ENCODE measurements around the gene LMNA.
"Not testable (repeated sequence)": the region's sequence is repeated elsewhere in the genome, so short reads cannot be mapped to it uniquely, and the experiment has no call there.

Gene LMNA

DNA sequence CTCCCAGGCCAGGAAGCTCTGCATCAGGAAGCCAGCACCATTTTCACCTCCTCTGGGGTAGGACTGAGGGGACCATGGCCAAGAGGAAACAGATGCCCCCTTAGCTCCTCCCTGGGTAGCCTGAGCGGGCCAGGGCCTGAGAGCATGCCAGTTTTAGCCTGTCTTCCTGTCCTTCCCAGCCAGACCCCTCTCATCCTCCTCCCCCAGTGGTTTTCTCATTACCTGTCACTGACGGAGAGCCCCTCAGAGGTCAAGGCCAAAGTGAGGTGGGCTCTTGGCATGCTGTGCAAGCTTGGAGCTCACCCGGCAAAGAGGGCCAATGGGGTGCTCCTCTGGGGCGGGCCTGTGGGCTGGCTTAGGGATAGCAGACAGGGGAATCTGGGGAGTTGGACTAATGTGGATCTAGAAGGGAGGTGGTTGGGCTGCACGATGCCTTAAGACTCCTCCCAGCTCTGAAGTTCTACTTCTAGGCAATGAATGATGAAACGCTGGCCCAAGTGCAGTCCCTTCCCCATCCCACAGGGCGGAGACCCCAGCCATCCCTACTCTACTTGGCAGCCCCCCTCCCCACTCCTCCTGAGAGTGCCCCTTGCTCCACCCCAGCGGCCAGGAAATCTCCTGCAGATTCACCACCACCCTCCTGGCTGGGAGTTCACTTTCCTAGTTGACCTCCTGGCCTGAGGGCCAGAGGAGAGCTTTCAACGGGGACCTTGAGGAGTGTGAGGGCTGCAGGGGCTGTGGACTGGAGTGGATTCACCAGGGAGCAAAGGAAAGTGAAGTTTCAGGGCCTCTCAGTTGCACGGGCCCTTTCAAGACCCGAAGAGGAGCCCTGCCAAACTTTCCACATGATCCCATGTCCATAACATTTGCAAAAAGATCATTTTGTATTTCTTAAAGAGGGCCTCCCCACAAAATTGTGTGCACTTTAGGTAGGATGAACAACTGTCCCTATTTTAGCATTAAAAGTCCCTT lies 9.4 kb upstream of the LMNA start:
- DNase-seq (ENCODE audit: low spot score), result no peak

DNA sequence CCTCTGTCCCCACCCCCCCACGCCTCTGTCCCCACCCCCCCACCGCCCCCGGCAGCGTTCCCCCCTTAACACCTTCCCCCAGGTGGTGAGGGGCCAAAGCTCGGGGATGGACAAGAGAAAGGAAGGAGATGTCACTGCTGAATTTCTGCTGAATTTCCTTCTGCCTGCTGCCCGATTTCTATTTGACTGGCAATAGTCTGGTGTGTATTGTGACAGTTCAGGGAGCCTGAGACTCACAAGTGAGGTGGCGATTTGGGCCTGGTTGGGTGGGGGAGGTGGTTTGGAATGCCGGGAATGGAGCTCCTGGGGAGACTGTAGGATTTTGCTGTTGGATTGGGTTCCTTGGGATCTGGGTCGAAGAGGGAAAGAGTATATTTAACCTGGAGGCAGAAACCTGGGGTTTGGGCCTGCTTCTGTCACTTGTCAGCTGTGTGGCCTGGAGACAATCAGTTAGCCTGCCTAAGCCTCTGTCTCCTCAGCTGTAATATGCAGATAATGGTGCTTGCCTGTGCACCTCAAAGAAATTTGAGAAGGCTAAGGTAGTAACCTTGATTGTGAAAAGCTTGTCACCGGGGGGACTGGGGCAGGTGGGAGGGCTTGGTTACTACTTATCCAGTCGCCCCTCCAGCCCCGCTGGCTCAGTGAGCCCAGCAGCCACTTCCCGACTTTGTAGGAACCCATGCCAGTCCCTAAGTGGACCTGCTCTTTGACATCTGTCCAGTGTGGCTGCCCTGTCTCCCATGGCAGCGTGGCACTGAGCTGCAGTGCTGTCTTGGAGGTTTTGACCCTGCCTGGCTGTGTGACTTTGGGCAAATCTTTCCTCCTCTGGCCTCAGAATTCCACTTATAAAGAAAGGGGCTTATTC lies 7.7 kb upstream of the LMNA start:
- no peak for DNase-seq (ENCODE audit: low spot score)

DNA sequence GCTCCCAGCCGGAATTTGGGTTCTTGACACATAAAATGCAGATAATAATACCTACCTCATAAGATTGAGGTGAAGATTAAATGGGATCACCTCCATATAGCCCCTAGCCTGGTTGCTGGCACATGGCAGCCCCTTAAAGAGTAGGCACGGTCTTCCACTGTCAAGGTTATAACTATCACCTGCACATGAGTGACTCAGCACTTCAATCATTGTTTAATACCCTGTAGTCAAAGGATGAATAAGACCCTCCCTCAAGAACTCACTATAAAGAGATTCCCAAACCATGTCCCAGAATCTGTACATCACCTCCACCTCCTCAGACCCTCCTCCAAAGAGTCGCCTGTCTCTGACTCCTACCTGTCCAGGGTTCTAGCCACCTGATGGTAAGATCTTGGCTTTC lies 6.5 kb upstream of the LMNA start:
- no peak for DNase-seq (ENCODE audit: low spot score)

DNA sequence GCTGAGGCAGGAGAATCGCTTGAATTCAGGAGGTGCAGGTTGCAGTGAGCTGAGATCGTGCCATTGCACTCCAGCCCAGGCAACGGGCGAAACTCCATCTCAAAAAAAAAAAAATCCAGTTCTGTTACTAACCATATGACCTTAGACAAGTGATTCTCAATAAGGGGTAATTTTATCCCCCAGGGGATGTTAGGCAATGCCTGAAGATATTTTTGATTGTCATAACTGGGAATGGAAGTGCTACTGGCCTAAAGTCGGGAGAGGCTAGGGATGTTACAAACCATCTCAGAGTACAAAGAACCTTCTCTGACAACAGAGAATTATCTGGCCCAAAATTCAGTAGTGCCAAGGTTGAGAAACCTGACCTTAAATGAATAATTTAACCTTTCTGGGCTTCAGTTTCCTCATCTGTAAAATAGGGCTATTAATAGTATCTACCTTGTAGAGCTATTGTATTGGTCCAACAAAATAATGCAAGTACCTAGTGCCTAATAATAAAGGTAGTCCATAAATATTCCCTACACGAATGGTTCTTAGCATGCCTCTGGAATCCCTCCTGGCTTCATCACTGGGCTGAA lies 5.8 kb upstream of the LMNA start:
- DNase-seq (ENCODE audit: low spot score), result no peak

DNA sequence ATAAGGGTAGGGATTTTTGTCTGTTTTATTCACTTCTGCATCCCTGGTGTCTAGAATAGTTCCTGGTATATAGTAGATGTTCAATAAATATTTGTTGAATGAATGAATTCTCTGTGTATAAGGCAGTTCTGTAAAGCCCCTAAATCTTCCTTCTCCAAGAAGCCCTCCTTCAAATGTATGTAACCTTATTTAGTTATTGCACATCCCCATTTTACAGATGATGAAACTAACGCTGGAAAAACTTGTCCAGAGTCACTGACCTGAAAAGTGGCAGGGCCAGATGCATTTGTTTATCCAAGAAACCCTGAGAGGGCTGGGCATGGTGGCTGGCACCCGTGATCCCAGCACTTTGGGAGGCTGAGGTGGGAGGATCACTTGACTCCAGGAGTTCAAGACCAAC lies 4.3 kb upstream of the LMNA start:
- DNase-seq (ENCODE audit: low spot score), result no peak

DNA sequence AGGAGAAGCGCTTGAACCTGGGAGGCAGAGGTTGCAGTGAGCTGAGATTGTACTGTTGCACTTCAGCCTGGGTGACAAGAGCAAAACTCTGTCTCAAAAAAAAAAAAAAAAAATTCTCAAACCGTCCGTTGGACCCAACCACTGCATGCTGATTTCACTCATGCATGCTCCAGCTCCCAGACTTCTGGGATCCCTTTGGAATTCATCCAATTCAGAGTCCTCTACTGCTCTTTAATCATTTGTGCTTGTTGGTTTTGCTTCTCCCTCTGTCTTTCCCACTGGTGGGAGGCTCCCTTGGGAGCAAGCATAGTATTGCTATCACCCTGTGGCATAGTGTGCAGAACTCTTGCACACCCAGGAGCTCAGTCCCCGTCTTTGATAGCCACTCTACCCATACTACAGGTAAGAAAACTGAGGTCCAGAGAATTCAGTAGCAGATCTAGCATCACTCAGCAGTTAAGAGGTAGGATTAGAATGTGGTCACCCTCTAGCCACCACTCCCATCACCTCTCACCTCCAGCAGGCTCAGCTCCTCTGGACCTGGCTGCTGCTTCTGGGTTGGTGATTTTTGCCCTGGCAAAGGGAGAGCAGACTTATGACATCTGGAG lies 3.1 kb upstream of the LMNA start:
- DNase-seq (ENCODE audit: low spot score), result no peak

DNA sequence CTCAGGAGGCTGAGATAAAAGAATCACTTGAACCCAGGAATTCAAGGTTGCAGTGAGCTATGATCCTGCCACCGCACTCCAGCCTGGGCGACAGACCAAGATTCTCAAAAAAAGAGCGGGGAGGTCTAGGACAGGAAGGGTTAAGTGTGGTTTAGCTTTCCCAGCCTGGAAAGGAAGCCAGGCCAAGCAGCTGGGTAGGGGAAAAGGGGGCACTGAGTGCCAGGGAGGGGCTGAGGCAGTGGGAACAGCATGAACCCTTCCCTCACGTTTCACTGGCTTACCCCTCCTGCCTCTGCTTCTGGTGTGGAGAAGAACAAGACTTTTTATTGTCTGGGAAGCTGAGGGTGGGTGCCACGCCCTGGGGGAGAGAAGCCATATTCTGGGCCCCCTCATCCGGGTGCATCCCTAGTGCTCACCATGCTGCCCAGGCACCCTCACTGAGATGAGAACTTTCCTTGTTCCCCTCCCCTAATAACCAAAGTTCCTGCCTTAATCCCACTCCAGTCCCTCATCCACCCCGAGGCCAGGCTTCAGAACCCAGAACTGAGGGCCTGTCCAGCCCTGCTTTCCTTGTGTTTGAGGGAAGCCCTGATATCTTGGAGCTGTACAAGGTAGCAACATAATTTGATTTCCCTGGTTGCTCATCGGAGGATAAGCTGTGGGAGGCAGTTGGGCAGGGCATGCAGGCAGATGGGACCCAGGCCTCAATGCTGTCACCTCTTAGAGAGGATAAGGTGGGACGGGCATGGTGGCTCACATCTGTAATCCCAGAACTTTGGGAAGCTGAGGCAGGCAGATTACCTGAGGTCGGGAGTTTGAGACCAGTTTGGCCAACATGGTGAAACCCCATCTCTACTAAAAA lies 2.0 kb upstream of the LMNA start:
- no peak for DNase-seq (ENCODE audit: low spot score)

DNA sequence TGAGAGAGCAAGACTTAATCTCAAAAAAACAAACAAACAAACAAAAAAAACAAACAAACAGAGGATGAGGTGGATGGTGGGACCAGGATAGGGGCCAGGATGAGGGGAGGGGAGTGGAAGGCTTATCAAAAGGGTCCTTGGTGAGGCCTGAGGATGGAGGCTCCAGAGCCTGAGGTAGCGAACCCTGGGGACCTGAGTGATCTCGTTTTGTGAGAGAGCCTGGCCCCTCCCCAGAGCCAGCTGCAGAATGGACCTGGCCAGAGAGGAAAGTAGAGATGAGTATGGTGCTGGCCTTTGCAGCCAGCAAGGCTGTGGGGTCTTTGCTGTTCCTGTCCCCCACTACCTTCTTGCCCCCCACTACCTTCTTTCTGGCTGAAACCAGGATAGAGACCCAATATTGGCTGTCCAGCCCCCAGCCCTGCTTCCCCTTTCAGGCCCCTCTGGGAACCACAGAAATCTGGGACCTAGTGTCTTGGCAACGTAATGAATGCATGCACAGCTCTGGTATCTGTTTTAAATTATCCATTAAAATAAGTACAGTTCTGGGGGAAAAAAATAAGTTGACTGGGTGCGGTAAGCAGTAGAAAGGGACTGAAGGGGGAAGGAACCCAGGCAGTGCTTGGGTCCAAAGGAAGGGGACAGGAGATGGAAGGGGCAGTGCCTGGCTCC lies 1.1 kb upstream of the LMNA start:
- no peak for DNase-seq (ENCODE audit: low spot score)

DNA sequence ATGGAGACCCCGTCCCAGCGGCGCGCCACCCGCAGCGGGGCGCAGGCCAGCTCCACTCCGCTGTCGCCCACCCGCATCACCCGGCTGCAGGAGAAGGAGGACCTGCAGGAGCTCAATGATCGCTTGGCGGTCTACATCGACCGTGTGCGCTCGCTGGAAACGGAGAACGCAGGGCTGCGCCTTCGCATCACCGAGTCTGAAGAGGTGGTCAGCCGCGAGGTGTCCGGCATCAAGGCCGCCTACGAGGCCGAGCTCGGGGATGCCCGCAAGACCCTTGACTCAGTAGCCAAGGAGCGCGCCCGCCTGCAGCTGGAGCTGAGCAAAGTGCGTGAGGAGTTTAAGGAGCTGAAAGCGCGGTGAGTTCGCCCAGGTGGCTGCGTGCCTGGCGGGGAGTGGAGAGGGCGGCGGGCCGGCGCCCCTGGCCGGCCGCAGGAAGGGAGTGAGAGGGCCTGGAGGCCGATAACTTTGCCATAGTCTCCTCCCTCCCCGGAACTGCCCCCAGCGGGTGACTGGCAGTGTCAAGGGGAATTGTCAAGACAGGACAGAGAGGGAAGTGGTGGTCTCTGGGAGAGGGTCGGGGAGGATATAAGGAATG lies 505 bp downstream of the LMNA start:
- DNase-seq (ENCODE audit: low spot score), result no peak

DNA sequence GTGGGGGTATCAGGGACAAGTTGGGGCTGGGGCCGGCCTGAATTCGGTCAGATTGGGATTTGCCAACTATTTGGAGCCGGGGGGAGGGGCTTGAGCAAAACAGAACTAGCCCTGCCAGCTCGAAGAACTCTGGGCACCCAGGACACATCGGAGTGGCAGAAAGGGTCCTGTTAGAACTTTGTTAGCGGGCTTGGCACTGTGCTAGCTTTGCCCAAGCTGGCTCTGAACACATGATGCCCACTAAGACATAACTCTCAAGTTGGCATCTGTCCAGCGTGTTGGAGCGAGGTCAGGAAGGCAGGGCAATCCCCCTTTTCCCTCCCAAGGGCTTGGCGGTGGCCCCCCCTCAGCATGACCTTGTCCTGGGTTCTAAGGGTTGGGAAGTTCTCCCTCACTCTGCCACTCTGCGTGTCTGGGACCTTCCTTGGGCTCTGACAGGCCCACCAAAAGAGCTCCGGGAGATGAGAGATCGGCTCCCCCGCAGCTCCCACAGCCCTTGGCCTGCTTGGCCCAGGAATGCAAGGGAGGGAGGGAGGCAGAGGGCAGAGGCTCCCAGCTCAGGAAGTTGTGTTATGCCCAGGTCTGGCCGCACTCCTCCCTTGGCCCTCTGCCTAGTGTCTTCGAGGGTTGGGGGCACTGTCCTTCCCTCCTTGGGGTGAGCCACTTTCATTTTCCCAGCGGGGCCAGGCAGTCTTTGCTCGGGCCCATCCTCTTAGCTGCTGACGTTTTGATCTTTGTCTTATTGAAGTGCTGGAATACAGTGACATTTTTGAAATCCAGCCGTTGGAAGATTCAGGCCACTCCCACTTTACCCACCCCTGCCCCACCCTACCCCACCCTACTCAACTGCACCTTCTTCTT lies 1.2 kb downstream of the LMNA start:
- DNase-seq (ENCODE audit: low spot score), result no peak

DNA sequence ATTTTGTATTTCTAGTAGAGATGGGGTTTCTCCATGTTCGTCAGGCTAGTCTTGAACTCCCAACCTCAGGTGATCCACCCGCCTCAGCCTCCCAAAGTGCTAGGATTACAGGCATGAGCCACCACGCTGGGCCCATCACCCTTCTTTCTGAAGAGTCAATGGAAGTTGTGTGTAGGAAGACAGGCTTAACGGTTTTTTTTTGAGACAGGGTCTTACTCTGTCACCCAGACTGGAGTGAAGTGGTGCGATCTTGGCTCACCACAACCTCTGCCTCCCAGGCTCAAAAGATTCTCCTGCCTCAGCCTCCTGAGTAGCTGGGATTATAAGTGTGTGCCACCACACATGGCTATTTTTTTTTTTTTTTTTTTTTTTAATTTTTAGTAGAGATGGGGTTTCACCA lies 2.2 kb downstream of the LMNA start:
- DNase-seq (ENCODE audit: low spot score), result not testable (repeated sequence)

DNA sequence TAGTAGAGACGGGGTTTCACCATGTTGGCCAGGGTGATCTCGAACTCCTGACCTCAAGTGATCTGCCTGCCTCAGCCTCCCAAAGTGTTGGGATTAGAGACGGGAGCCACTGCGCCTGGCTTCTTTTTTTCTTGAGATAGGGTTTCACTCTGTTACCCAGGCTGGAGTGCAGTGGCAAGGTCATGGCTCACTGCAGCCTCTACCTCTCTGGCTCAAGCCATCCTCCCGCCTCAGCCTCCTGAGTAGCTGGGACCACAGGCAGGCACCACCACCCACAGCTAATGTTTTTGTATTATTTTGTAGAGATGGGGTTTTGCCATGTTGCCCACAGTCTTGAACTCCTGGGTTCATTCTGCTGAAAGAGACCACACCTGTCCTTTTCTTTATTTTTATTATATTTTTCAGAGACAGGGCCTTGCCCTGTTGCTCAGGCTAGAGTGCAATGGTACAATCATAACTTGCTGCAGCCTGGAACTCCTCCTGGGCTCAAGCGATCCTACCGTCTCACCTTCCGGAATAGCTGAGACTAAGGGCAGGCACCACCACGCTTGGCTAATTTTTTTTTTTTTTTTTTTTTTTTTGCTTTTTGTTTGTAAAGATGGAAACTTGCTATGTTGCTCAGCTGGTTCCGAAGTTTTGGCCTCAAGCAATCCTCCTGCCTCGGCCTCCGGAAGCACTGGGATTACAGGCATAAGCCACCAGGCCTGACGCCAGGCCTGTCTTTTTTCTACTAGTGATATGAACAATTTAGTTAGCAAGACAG lies 3.1 kb downstream of the LMNA start:
- no peak for DNase-seq (ENCODE audit: low spot score)

DNA sequence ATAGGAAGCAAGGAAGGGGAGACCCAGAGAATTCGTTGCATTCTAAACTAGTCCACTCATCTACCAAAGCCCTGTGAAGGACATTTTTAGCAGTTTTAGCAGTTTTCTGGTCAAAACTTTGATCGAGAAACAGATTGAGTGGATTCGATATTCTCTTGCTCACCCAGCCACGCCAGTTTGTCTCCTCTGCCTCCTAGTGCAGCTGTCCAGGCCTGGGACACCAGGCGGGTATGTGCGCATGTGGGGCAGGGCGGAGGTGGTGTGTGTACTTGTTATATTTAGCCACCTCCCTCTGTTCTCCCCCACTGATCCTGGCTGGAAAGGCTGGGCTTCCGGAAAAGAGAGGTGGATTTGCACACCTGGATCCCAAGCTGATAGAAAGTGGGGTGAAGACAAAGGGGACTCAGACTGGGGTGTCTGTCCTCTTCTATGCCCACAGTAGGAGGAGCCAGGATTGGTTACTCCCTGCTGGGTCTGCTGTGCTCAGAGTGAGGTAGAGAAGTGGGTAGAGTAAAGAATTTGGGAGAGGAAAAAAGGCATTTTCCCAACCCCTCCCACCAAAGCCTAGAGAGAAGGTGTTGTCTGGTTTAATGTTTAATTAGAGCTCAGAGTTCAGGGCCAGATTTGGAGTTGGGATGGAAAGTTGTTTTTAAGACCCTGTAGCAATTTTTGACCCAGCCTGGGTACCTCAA lies 3.8 kb downstream of the LMNA start:
- no peak for DNase-seq (ENCODE audit: low spot score)

DNA sequence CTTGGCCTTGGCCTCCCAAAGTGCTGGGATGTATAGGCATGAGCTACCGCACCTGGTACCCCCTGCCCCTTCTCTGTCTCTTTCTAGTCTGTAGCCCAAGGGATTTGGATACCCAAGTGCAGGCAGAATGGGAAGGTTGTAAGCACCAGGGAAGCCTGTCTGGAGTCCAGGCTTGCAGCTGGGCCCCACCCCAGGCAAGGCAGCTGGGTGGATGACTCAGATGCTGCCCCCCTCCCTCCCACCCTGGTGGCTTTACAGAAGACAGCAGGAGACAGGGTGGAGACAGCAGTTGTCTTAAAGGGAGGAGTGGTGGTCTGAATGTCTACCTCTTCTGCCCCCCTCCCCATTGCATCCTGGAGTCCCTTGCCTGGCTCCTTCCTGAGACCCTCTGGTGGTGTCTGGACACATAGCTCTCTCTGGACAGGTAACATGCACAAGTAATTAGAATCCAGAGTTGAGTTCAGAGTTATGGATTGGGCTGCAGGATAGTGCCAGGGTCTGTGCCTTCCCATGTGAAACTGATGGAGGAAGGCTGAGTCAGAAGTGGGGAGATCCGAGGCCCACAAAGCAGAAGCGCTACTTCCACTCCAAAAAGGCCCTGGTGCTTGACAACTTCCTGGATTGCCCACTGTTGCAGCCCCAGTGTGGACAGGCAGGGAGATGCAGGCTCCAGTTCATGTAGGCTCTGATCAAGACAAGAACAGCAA lies 5.1 kb downstream of the LMNA start:
- no peak for DNase-seq (ENCODE audit: low spot score)

DNA sequence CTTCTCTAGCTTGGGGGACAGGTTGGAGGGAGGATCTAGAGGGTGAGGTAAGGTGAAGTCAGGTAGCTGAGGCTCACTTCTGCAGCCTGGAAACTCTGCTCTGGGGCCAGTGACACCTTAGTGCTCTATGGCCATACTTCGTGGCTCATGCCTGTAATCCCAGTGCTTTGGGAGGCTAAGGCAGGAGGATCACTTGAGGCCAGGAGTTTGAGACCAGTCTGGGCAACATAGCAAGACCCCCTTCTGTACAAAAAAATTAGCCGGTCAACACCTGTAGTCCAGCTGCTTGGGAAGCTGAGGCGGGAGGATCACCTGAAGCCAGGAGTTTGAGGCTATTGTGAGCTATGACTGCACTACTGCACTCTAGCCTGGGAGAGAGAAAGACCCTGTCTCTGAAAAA lies 5.8 kb downstream of the LMNA start:
- DNase-seq (ENCODE audit: low spot score), result no peak

DNA sequence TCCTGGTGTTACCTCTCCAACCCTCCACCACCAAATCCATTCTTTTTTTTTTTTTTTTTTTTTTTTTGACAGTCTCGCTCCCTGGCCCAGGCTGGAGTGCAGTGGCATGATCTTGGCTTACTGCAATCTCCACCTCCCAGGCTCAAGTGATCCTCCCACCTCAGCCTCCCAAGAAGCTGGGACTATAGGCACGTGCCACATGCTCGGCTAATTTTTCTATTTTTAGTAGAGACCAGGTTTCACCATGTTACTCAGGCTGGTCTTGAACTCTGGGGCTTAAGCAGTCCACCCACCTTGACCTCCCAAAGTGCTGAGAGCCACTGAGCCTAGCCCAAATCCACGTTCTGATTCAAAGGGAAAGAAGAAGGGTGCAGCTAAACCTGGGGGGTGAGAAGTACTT lies 6.5 kb downstream of the LMNA start:
- DNase-seq (ENCODE audit: low spot score), result not testable (repeated sequence)

DNA sequence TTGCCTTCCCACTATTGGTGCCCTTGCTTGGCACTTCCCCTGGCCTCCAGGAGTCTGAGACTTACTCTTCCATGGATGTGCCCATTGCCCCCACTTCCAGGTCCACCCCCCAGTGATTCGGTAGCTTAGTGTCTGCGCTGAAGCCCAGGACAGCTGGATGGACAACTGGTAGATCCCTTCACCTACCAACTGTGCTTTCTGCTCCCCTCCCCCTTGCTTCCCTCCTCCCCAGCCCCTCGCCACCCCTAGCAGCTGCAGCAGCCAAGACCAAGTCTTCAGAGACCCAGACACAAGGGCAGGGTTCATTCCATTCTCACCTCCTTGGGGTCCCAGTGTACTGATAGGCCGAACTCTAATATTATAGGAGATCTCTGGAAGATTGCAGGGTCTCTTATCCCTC lies 6.9 kb downstream of the LMNA start:
- no peak for DNase-seq (ENCODE audit: low spot score)
